C4-2B (cell line): ENCODE data around the gene SON.
"Not testable (repeated sequence)": the region's sequence is repeated elsewhere in the genome, so short reads cannot be mapped to it uniquely, and the experiment has no call there.

ENCODE experiments used
- H3K27ac ChIP-seq: fragments of 450-650 bp; 2 replicates; pipeline ENCODE4 v1.5.1; 2017
- ZFX ChIP-seq: fragments of 450-650 bp; IDR thresholded peaks from 2 replicates; pipeline ENCODE4 v1.6.1; 2017
- TF ChIP-seq, protein P1 (sequence below): fragments of 450-650 bp; conservative IDR thresholded peaks from 2 replicates; pipeline ENCODE4 v1.5.1; 2017; ENCODE audit warnings: mild to moderate bottlenecking

The SON gene

DNA sequence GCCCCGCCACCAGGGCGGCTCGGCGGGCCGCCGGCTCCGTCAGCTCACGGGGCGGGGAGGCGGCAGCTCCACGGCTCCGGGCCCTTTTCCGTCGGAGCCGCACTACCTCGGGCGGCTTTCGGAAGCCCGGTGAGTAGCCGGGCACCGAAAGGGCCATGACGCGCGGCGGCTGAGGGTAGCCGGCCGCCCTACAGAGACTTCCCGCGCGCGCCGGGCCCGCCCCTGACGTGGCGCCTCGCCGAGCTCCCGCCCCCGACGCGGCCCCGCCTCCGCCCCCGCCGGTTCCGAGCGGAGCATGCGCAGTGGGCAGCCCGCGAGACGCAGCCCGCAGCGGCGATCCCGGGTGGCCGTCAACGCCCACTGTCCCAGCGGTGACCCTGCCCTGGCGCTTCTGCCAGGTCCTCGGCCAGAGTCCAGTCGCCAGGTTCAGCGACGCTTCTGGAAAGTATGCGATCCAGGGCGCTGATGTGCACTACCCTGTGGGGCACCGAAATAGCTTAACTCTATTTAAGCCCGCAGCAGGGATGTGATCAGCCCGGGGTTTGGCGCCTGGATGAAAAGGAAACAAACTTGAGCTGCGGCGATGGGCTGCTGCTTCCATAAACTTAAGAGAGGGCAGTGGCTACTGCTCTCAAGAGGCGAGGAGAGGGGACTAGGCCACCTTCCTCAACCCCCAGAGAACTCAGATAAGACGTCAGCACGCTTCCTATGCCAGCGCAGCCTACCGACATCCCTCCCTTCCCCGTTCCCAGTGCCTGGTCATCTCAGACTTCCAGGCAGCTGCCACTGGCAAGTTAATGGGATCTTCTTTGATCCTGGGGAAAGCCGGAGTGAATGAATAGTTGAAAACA, 45.9 kb downstream of the SON start, which contains the start of gene DONSON:
Gene DONSON, minus strand, starts transcription at position 200 of the 851 bp plus-strand sequence. Its CDS starts 43 bp downstream, at position 157.
- peak within 1 kb of the TSS; percentile 92 for H3K27ac ChIP-seq
- no peak for TF ChIP-seq ZFX
- TF ChIP-seq, protein P1, sequence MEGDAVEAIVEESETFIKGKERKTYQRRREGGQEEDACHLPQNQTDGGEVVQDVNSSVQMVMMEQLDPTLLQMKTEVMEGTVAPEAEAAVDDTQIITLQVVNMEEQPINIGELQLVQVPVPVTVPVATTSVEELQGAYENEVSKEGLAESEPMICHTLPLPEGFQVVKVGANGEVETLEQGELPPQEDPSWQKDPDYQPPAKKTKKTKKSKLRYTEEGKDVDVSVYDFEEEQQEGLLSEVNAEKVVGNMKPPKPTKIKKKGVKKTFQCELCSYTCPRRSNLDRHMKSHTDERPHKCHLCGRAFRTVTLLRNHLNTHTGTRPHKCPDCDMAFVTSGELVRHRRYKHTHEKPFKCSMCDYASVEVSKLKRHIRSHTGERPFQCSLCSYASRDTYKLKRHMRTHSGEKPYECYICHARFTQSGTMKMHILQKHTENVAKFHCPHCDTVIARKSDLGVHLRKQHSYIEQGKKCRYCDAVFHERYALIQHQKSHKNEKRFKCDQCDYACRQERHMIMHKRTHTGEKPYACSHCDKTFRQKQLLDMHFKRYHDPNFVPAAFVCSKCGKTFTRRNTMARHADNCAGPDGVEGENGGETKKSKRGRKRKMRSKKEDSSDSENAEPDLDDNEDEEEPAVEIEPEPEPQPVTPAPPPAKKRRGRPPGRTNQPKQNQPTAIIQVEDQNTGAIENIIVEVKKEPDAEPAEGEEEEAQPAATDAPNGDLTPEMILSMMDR = no peak; the same call in 1 of the 2 replicates

DNA sequence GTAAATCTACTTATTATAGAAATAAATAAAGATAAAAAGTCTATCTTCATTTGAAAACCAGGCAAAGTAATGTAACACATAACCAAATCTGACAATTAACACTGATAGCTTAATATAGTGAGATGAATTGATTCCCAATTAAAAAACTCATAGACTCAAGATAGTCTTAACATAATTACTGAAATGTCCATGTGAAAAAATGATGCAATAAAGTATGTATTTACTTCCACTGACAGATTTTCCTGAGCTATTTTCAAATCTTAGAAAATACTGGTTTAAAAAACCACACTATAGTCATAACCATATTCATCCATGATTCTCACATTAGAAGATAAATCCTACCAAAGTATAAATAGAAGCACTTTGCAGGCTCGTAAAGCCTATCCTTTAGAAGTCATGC, 55.2 kb downstream of the SON start:
- no peak overlapping the region for H3K27ac ChIP-seq
- TF ChIP-seq, protein P1 = no peak
- TF ChIP-seq ZFX = no peak

DNA sequence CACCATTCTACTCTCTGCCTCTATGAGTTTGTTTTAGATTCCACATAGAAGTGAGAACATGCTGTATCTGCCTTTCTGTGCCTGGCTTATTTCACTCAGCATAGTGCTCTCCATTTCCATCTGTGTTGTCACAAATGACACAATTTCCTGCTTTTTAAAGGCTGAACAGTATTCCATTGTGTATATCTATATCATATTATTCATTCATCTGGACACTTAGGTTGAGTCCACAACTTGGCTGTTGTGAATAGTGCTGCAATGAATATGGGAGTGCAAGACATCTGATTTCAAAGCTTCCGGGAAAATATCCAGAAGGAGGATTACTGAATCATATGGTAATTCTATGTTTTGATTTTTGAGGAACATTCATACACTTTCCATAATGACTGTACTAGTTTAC, 65.7 kb downstream of the SON start:
- TF ChIP-seq, protein P1 = no peak
- TF ChIP-seq ZFX = no peak
- no peak overlapping the region for H3K27ac ChIP-seq

DNA sequence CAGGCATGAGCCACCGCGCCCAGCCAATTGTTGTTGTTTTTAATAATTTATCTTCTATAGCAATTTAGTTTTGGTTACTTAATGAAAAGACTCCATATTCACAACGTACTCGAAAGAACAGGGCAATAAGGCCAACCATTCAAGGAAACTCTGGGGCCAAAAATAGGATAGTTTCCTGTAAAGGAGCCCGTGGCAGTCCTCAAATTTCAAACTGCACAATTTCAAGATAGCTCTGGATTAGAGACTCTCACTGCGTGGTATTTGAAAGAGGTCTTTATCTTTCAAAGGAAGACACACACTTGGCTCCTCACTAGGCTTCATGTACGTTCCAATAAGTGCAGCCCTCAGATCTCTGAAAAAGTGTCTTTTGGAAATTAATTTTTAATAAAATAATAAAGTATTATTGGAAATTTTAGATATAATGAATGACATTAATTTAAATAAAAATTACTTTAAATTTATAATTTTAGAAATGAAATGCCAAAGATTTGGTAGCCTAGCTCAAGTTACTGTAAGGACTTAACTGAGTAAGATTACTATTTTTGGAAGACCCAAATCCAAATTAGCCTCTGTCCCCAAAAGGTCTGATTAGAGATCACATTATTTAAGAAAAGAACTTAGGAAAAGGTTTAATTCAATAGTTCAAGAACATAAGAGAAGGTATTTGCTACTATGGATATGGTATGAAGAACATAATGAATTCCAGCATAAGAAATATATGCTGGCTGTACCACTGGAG, 68.3 kb downstream of the SON start:
- no peak overlapping the region for H3K27ac ChIP-seq
- TF ChIP-seq ZFX = no peak
- TF ChIP-seq, protein P1 = no peak

DNA sequence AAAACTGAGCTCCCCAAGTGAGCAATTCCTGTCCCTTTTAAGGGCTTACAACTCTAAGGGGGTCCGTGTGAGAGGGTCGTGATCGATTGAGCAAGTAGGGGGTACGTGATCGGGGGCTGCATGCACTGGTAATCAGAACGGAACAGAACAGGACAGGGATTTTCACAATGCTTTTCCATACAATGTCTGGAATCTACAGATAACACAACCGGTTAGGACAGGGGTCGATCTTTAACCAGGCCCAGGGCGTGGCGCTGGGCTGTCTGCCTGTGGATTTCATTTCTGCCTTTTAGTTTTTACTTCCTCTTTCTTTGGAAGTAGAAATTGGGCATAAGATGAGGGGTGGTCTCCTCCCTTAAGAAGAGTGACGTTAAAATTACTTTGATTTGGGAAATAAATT, 74.7 kb downstream of the SON start:
- not testable (repeated sequence) for H3K27ac ChIP-seq

DNA sequence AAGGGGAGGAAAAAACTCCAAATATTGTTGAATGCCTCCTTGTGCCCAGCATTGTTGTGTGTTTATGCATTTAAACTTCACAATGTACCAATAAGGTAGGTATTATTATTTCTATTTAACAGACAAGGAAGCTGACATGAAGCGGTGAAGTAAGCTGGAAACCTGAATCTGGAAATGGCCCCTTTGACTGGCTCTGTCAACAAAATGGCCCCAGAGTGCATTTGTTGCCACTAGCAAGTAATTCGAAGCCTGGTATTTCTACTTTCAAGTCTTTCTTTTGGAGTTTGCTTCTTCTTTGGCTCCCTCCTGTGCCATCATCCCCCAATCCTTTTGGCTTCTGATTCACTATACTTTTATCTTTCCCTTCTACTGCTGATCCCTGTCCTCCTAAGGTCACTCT, 75.6 kb downstream of the SON start:
- TF ChIP-seq, protein P1 = no peak
- TF ChIP-seq ZFX = no peak
- H3K27ac ChIP-seq = no peak overlapping the region

DNA sequence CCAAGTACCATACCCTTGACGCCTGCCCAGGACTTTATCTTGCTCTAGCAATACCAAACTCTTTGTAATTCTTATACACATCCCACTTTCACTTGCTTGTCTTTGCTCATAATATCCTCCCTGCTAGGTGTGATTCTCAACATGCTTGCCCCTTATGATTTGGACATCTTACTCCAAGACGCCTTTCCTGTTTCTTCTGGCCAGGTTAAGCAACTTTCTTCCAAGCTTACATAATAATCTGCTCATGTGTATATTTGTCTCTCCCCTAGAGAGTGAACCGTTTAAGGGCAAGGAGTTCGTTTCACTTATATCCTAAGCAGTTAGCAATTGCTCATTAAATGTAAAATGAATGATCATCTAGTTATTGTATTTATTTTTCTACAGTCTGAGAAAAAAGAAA, 76.9 kb downstream of the SON start:
- TF ChIP-seq, protein P1 = no peak
- no peak for TF ChIP-seq ZFX
- no peak overlapping the region for H3K27ac ChIP-seq
